GM23248 (cell line): ENCODE results near the gene GPR68.

Experiments used
- EZH2 ChIP-seq: fragments of 200-600 bp; sonication (generic); IDR thresholded peaks from 2 replicates; pipeline ENCODE4 v1.6.1; 2018; ENCODE audit warnings: antibody characterized with exemption, mild to moderate bottlenecking; ENCODE audit not compliant: insufficient read depth, poor library complexity, severe bottlenecking
- EZH2phosphoT487 ChIP-seq: fragments of 200-600 bp; sonication (generic); IDR thresholded peaks from 2 replicates; pipeline ENCODE4 v1.6.1; 2018; ENCODE audit warnings: antibody characterized with exemption, moderate library complexity, mild to moderate bottlenecking, low read depth; ENCODE audit not compliant: insufficient read depth

DNA sequence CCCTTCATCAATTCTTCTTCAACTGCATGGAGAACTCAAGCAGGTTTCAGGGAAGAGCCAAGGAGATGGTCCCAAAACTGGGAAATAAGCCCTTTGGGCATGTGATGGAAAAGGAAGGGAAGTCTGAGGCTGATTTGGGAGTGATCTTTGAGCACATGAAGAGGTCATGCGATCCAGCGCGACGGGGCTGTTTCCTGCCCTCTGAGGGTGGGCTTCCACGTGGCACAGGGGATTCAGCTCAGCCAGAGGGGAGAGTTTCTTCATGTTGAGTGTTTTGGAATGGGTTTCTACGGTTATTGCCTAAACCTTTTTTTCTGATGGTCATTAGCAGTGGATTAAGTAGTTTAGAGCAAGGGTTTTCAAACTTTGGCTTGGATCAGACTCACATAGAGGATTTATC, 30.2 kb downstream of the GPR68 start:
- no peak for TF ChIP-seq EZH2
- TF ChIP-seq EZH2phosphoT487 = no peak
